B cell (primary cell): Measurements from ENCODE around the gene CDK5R2. TPM values are rescaled to one million over a fixed set of nuclear protein-coding genes. Genes with fewer than 3 reads are reported as not detected.

ENCODE experiments used
- ATAC-seq: fragments of 200-7000 bp; cut with Tn5 transposase; one replicate; pipeline ENCODE4 v1.10.0; 2021; ENCODE audit warnings: low read depth, mild to moderate bottlenecking, moderate number of reproducible peaks, moderate library complexity
- CTCF ChIA-PET: fragments of 350-600 bp; sonication (Branson Sonifier 250); formaldehyde crosslinking; loops from one replicate; lab custom pipeline; 2021; ENCODE audit warnings: antibody characterized with exemption, inconsistent platforms; lab: Charles Lee
- POLR2A ChIA-PET: fragments of 350-600 bp; sonication (Branson Sonifier 250); formaldehyde crosslinking; loops from one replicate; lab custom pipeline; 2021; ENCODE audit warnings: antibody characterized with exemption; lab: Charles Lee
- DNase-seq: peaks from one replicate; pipeline ENCODE4 v3.0.0; 2013
- H2AFZ ChIP-seq: 2 replicates; pipeline ENCODE4 v1.6.1; 2012; ENCODE audit warnings: mild to moderate bottlenecking, low read depth, low read length; ENCODE audit not compliant: insufficient read depth, poor library complexity, severe bottlenecking
- H3K27ac ChIP-seq, 2 donors: 1 replicate in 1 of 2; 2 replicates in 1 of 2; pipeline ENCODE4 v1.5.1; 2012 to 2013; ENCODE audit warnings: low read length in 2 of 2, mild to moderate bottlenecking in 2 of 2, moderate library complexity in 1 of 2
- H3K27me3 ChIP-seq, 4 experiments: fragments of 200-600 bp in 1 of 4; sonication (generic) in 1 of 4; replicated peaks in 1 of 4; 1 replicate in 2 of 4; 2 replicates in 2 of 4; pipeline versions ENCODE4 v1.6.1 to v1.7.0; 2013 to 2016; ENCODE audit warnings: low read length in 3 of 4, mild to moderate bottlenecking in 2 of 4, mixed read lengths in 1 of 4, moderate library complexity in 1 of 4; ENCODE audit not compliant: insufficient read depth in 4 of 4, control insufficient read depth in 3 of 4; ENCODE audit errors: control extremely low read depth in 1 of 4
- H3K36me3 ChIP-seq, 2 experiments: replicated peaks in 1 of 2; 1 replicate in 1 of 2; 2 replicates in 1 of 2; pipeline versions ENCODE4 v1.6.1 to v1.7.1; 2013; ENCODE audit warnings: low read length in 1 of 2; ENCODE audit not compliant: insufficient read depth in 2 of 2, control insufficient read depth in 1 of 2; ENCODE audit errors: control extremely low read depth in 1 of 2, extremely low read depth in 1 of 2
- H3K4me1 ChIP-seq, 2 donors: fragments of 200-600 bp in 1 of 2; sonication (generic) in 1 of 2; 1 replicate in 1 of 2; 2 replicates in 1 of 2; pipeline versions ENCODE4 v1.5.1 to v1.6.1; 2013 to 2017; ENCODE audit warnings: low read length in 2 of 2; ENCODE audit not compliant: control insufficient read depth in 2 of 2, insufficient read depth in 2 of 2
- H3K4me2 ChIP-seq: replicated peaks from 2 replicates; pipeline ENCODE3; 2012; ENCODE audit warnings: mild to moderate bottlenecking, low read depth, low read length; ENCODE audit not compliant: poor library complexity, severe bottlenecking
- H3K4me3 ChIP-seq, 5 experiments: fragments of 200-600 bp in 1 of 5; sonication (generic) in 1 of 5; 1 replicate in 3 of 5; 2 replicates in 2 of 5; pipeline versions ENCODE4 v1.5.1 to v1.7.0; 2011 to 2016; ENCODE audit warnings: low read length in 4 of 5, mild to moderate bottlenecking in 4 of 5, low read depth in 2 of 5, control low read depth in 1 of 5, moderate library complexity in 1 of 5; ENCODE audit not compliant: insufficient read depth in 1 of 5; ENCODE audit errors: control extremely low read depth in 1 of 5, extremely low read depth in 1 of 5
- H3K79me2 ChIP-seq: fragments of 200-600 bp; sonication (generic); one replicate; pipeline ENCODE4 v1.6.0; 2016; ENCODE audit warnings: low read length; ENCODE audit not compliant: control insufficient read depth, insufficient read depth
- H3K9ac ChIP-seq: fragments of 200-600 bp; sonication (generic); 2 replicates; pipeline ENCODE4 v1.6.1; 2017; ENCODE audit warnings: mild to moderate bottlenecking, low read length, moderate library complexity
- H3K9me3 ChIP-seq, 3 donors: one replicate each; pipeline versions ENCODE4 v1.6.1 to v1.7.1; 2013; ENCODE audit warnings: low read length in 2 of 3; ENCODE audit not compliant: control insufficient read depth in 2 of 3, insufficient read depth in 1 of 3; ENCODE audit errors: control extremely low read depth in 1 of 3
- H4K20me1 ChIP-seq: 2 replicates; pipeline ENCODE4 v1.6.0; 2012; ENCODE audit warnings: mild to moderate bottlenecking, low read length; ENCODE audit not compliant: insufficient read depth, control insufficient read depth, poor library complexity, severe bottlenecking
- H3K27ac Mint-ChIP-seq: one replicate; pipeline ENCODE4 v1.8.0; 2021; ENCODE audit warnings: mixed read lengths
- H3K27me3 Mint-ChIP-seq: one replicate; pipeline ENCODE4 v1.8.0; 2021; ENCODE audit warnings: mixed read lengths
- H3K4me1 Mint-ChIP-seq: one replicate; pipeline ENCODE4 v1.8.0; 2021; ENCODE audit warnings: mixed read lengths
- H3K4me3 Mint-ChIP-seq: one replicate; pipeline ENCODE4 v1.8.0; 2021; ENCODE audit warnings: mixed read lengths
- H3K9me3 Mint-ChIP-seq: one replicate; pipeline ENCODE4 v1.8.0; 2022; ENCODE audit warnings: mixed read lengths; ENCODE audit not compliant: insufficient read depth
- EZH2 ChIP-seq: IDR thresholded peaks from 2 replicates; pipeline ENCODE4 v1.6.1; 2012; ENCODE audit warnings: borderline replicate concordance, low read depth, mild to moderate bottlenecking, moderate library complexity, low read length; ENCODE audit not compliant: insufficient read depth, poor library complexity, severe bottlenecking
- WGBS: methylation state at CpG from one replicate; pipeline ENCODE4 v1.1.5; 2013; ENCODE audit warnings: missing lambda C conversion rate; ENCODE audit not compliant: insufficient coverage; 5-methylcytosine and 5-hydroxymethylcytosine counted together
- intact Hi-C: fragments of 100-400 bp; cut with micrococcal nuclease; formaldehyde crosslinking; loops from one replicate; pipeline ENCODE4 v1.10.0; 2022
- polyA plus RNA-seq: library from polyadenylated mRNA; depleted of rRNA; stranded (reverse); fragments of >200 nt; gene quantifications from 2 replicates; pipeline ENCODE4 v1.2.3, GENCODE V29; 2012
- total RNA-seq, 2 donors: library from RNA; stranded (reverse); fragments of 120-200 nt in 1 of 2; gene quantifications; 1 replicate in 1 of 2; 2 replicates in 1 of 2; pipeline versions ENCODE4 v1.2.3 to v1.2.4, GENCODE V29; 2013 to 2022
- TF ChIP-seq, protein P1 (sequence below): fragments of 200-600 bp; IDR thresholded peaks from one replicate; pipeline ENCODE4 v1.8.0; 2022; ENCODE audit warnings: antibody characterized with exemption, mild to moderate bottlenecking

The CDK5R2 gene
- total and polyA plus RNA-seq, 2 donors (not counting 1 experiment from before 2014, with no cell fraction given) = not detected

DNA sequence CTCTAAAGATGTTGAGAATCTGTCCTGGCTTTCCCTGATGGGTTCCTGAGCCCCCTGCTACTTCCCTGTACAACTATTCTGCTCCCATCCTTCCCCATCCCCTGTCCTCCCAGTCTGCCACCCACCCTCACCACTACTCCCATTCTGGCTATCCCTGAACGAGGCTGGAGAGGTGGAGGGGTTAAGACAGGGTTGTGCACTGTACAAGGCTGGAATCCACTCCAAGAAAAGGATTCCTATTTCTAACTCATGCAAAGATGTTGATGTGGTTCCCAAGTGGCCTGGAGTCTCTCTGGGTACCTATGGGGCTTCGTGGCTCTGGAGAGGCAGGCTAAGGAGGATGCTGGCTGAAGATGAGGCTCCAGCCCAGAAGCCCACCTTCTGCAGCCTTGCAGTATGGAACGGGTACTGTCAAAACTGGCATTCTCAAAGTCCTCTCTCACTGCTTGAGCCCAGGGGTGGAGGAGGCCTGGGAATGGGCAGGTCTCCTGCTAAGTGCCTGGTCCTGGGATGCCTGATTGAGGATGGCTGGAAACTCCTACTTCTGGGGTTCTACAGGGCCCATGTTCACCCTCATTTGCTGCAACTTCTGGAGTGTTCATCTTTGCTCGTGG lies 26.8 kb downstream of the CDK5R2 start:
- POLR2A ChIA-PET = no interaction called here
- 75% methylated on average over 3 of the region's 4 CpGs for WGBS
- DNase-seq (no peak), ATAC-seq (no peak)
- Histone ChIP-seq H3K9me3 (peaks cover 0 to 40% (median 0%) of the 10 kb centered on the region in 3 donors), H3K4me1 (peaks cover 22 to 56% of the 10 kb centered on the region in 2 donors), H3K27ac (no peak overlapping the region), H3K4me2 (no peak overlapping the region), H3K27me3 (peaks cover 0 to 93% (median 66%) of the 10 kb centered on the region in 4 experiments), H3K36me3 (no peaks in the 10 kb centered on the region), H3K79me2 (no peaks in the 10 kb centered on the region), H4K20me1 (no peaks in the 10 kb centered on the region), H3K4me3 (no peak overlapping the region), H3K9ac (no peak overlapping the region), H2AFZ (no peak overlapping the region)
- H3K27ac Mint-ChIP-seq = no peak overlapping the region
- H3K4me1 Mint-ChIP-seq = peaks cover 20% of the 10 kb centered on the region
- TF ChIP-seq, protein P1, sequence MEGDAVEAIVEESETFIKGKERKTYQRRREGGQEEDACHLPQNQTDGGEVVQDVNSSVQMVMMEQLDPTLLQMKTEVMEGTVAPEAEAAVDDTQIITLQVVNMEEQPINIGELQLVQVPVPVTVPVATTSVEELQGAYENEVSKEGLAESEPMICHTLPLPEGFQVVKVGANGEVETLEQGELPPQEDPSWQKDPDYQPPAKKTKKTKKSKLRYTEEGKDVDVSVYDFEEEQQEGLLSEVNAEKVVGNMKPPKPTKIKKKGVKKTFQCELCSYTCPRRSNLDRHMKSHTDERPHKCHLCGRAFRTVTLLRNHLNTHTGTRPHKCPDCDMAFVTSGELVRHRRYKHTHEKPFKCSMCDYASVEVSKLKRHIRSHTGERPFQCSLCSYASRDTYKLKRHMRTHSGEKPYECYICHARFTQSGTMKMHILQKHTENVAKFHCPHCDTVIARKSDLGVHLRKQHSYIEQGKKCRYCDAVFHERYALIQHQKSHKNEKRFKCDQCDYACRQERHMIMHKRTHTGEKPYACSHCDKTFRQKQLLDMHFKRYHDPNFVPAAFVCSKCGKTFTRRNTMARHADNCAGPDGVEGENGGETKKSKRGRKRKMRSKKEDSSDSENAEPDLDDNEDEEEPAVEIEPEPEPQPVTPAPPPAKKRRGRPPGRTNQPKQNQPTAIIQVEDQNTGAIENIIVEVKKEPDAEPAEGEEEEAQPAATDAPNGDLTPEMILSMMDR = no peak
- intact Hi-C loops = no loop called here
- no peaks in the 10 kb centered on the region for H3K9me3 Mint-ChIP-seq
- no peak overlapping the region for H3K4me3 Mint-ChIP-seq
- peaks cover 70% of the 10 kb centered on the region for H3K27me3 Mint-ChIP-seq
- CTCF ChIA-PET = interaction anchor here (1.6 kb wide), 1 partner anchor 110 kb away, joined by 6 read pairs; no protein-coding TSS in a partner anchor

DNA sequence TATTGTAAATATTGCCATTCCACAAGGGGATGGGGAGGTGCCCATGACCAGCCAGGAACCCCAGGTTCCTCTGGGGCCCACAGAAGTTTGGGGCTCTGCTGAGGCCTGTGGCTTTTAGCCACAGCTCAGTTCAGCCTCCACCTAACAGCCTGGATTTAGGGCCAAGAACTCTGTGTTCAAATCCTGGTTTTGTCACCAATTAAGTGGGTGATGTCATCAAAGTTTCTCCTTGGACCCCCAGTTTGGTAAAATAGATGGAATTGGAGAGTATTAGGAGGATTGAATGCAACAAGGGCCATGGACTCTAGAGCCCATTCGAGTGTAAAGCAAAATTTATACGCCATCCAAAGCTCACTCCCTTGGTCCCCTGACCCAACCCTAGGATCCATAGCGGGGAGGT lies 28.7 kb downstream of the CDK5R2 start:
- Mint-ChIP-seq H3K4me1 (peaks cover 15% of the 10 kb centered on the region), H3K27me3 (peaks cover 74% of the 10 kb centered on the region), H3K27ac (no peak overlapping the region), H3K4me3 (no peak overlapping the region), H3K9me3 (no peaks in the 10 kb centered on the region)
- H3K36me3 ChIP-seq = no peaks in the 10 kb centered on the region
- H3K9me3 ChIP-seq = peaks cover 0 to 39% (median 0%) of the 10 kb centered on the region in 3 donors
- H3K9ac ChIP-seq = no peak overlapping the region
- H2AFZ ChIP-seq = no peak overlapping the region
- peaks cover 0 to 95% (median 64%) of the 10 kb centered on the region in 4 experiments for H3K27me3 ChIP-seq
- CTCF ChIA-PET = interaction anchor here (0.8 to 1.6 kb wide), 2 partner anchors 8 to 111 kb away, joined by 3 to 6 read pairs; no protein-coding TSS in a partner anchor
- ATAC-seq (no peak), DNase-seq (no peak)
- peaks cover 16 to 45% of the 10 kb centered on the region in 2 donors for H3K4me1 ChIP-seq
- WGBS = no CpG with 5 or more reads among the region's 3 CpGs
- H4K20me1 ChIP-seq = no peaks in the 10 kb centered on the region
- H3K27ac ChIP-seq = no peak overlapping the region
- H3K4me2 ChIP-seq = no peak overlapping the region
- H3K79me2 ChIP-seq = no peaks in the 10 kb centered on the region
- intact Hi-C loops = no loop called here
- H3K4me3 ChIP-seq = no peak overlapping the region
- TF ChIP-seq, protein P1 = no peak
- TF ChIP-seq EZH2 = no peak
- POLR2A ChIA-PET = no interaction called here
